ENCODE results near the gene HAND1. TPM values are rescaled to one million over a fixed set of nuclear protein-coding genes. Genes with fewer than 3 reads are reported as not detected.

HAND1 gene
- total and polyA plus RNA-seq, 2 experiments from 2014 or later: not detected

- Mint-ChIP-seq H3K4me1 (peaks cover 20% of the 10 kb centered on the region), H3K36me3 (ENCODE audit: low read depth) (no peaks in the 10 kb centered on the region), H3K4me3 (peak overlapping the region; percentile 81; the same call in 2 of the 3 replicates), H3K27me3 (ENCODE audit: insufficient read depth, low read depth, poor library complexity) (peaks cover 15% of the 10 kb centered on the region), H3K9me3 (no peaks in the 10 kb centered on the region), H3K27ac (no peak overlapping the region)
- Histone ChIP-seq H2AFZ (peak overlapping the region; percentile 85), H3K4me1 (ENCODE audit: insufficient read depth) (peaks cover 14% of the 10 kb centered on the region), H3K36me3 (ENCODE audit: insufficient read depth) (no peaks in the 10 kb centered on the region), H3K9me2 (ENCODE audit: insufficient read depth) (no peaks in the 10 kb centered on the region), H3F3A (replicated peaks; ENCODE audit: low read depth) (0 out of 2 replicates have a peak, but pooled peaks cover 4% of the 10 kb centered on the region), H3K79me2 (replicated peaks; ENCODE audit: insufficient read depth) (no peaks in the 10 kb centered on the region), H3K4me2 (peak overlapping the region; percentile 87), H3K4me3 (peak overlapping the region; percentile 61), H4K20me1 (replicated peaks; ENCODE audit: insufficient read depth) (no peaks in the 10 kb centered on the region), H3K27ac (ENCODE audit: low read depth) (no peak overlapping the region), H3K27me3 (ENCODE audit: insufficient read depth) (peaks cover 24% of the 10 kb centered on the region)
- TF ChIP-seq ZNF114 (CRISPR knock-in tag; IDR thresholded peaks at IDR 0.05) (no peak), ETS1 (IDR thresholded peaks at IDR 0.05) (no peak), JUNB (IDR thresholded peaks at IDR 0.05; ENCODE audit: unreplicated experiment) (no peak), CREB1 (CRISPR knock-in tag; IDR thresholded peaks at IDR 0.05; ENCODE audit: low read depth) (no peak), EZH2 (IDR thresholded peaks at IDR 0.05; ENCODE audit: low read depth, unreplicated experiment) (no peak), ZNF462 (CRISPR knock-in tag; IDR thresholded peaks at IDR 0.05) (no peak), CTCF (conservative IDR thresholded peaks at IDR 0.05; ENCODE audit: low read depth in 2 of 2) (no peak), EZH2phosphoT487 (IDR thresholded peaks at IDR 0.05; ENCODE audit: unreplicated experiment) (no peak), POLR2AphosphoS5 (IDR thresholded peaks at IDR 0.05; ENCODE audit: low read depth) (no peak), ZNF331 (CRISPR knock-in tag; IDR thresholded peaks at IDR 0.05; ENCODE audit: low read depth) (no peak), STAT1 (IDR thresholded peaks at IDR 0.05; ENCODE audit: unreplicated experiment) (no peak), NANOG (IDR thresholded peaks at IDR 0.05; ENCODE audit: borderline replicate concordance) (no peak)
- TF ChIP-seq, protein P1, sequence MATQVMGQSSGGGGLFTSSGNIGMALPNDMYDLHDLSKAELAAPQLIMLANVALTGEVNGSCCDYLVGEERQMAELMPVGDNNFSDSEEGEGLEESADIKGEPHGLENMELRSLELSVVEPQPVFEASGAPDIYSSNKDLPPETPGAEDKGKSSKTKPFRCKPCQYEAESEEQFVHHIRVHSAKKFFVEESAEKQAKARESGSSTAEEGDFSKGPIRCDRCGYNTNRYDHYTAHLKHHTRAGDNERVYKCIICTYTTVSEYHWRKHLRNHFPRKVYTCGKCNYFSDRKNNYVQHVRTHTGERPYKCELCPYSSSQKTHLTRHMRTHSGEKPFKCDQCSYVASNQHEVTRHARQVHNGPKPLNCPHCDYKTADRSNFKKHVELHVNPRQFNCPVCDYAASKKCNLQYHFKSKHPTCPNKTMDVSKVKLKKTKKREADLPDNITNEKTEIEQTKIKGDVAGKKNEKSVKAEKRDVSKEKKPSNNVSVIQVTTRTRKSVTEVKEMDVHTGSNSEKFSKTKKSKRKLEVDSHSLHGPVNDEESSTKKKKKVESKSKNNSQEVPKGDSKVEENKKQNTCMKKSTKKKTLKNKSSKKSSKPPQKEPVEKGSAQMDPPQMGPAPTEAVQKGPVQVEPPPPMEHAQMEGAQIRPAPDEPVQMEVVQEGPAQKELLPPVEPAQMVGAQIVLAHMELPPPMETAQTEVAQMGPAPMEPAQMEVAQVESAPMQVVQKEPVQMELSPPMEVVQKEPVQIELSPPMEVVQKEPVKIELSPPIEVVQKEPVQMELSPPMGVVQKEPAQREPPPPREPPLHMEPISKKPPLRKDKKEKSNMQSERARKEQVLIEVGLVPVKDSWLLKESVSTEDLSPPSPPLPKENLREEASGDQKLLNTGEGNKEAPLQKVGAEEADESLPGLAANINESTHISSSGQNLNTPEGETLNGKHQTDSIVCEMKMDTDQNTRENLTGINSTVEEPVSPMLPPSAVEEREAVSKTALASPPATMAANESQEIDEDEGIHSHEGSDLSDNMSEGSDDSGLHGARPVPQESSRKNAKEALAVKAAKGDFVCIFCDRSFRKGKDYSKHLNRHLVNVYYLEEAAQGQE (IDR thresholded peaks at IDR 0.05; ENCODE audit: unreplicated experiment): no peak
- peak; percentile 67 for DNase-seq (ENCODE audit: low spot score)
- peak; percentile 32 for ATAC-seq
These were observed 43.7 kb upstream of the HAND1 start for GRCh38 chr5:154521756-154522155.
